ENCODE results near the gene ARRB2. TPM values are rescaled to one million over a fixed set of nuclear protein-coding genes. Genes with fewer than 3 reads are reported as not detected.

The ARRB2 gene
- total RNA-seq, 1 experiment from 2014 or later: 79.7 TPM

DNA sequence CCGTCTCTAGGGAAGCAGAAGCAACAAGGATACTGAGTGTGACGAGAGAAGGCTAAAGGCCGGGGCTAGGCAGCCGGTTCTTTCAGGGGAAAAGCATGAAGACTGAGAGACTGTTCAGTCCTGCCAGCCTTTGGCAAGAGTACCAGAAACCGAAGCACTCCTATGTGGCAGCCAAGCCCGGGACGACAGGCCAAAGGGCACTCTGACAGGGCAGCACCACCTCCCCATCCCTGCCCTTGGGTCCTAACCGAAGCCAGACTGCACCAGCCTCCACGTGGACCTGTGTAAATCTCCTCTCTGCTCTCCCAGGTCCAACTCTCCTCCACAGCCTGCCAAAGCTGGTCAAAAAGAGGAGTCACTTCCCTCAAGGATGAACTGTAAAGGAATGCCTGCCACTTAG, 45.4 kb upstream of the ARRB2 start:
- Histone ChIP-seq H3K9me2 (ENCODE audit: insufficient read depth) (no peaks in the 10 kb centered on the region), H3F3A (ENCODE audit: insufficient read depth, low read depth) (peaks cover 10% of the 10 kb centered on the region), H3K4me2 (no peak overlapping the region), H3K27ac (no peak overlapping the region), H3K4me3 (no peak overlapping the region), H3K27me3 (ENCODE audit: insufficient read depth, low read depth) (peaks cover 22% of the 10 kb centered on the region; the same call in 1 of the 2 replicates), H2AFZ (no peak overlapping the region), H3K9me3 (ENCODE audit: insufficient read depth, low read depth) (no peaks in the 10 kb centered on the region), H4K20me1 (ENCODE audit: insufficient read depth) (no peaks in the 10 kb centered on the region), H3K4me1 (replicated peaks; ENCODE audit: insufficient read depth) (no peaks in the 10 kb centered on the region), H3K36me3 (ENCODE audit: low read depth) (no peaks in the 10 kb centered on the region), H3K79me2 (ENCODE audit: low read depth) (no peaks in the 10 kb centered on the region)
- BruUV-seq (replicated peaks): no TSS peak
- intact Hi-C loops (cut with micrococcal nuclease; ENCODE audit: unreplicated experiment): no loop called here
- POLR2A ChIA-PET (ENCODE audit: unreplicated experiment): no interaction called here
- CTCF ChIA-PET: interaction anchor here (0.5 kb wide), 1 partner anchor 432 kb away, joined by 3 read pairs; no protein-coding TSS in a partner anchor
- DNase-seq: no peak
- TF ChIP-seq CTCF (conservative IDR thresholded peaks at IDR 0.05): no peak
- no peak for TF ChIP-seq EZH2 (IDR thresholded peaks at IDR 0.05; ENCODE audit: low read depth)

GRCh38 chr17:4666296-4666695, 44.1 kb upstream of the ARRB2 start:
- H3K27me3 ChIP-seq (ENCODE audit: insufficient read depth, low read depth): peaks cover 22% of the 10 kb centered on the region; the same call in 1 of the 2 replicates
- H3K4me1 ChIP-seq (replicated peaks; ENCODE audit: insufficient read depth): no peaks in the 10 kb centered on the region
- no peaks in the 10 kb centered on the region for H3K9me3 ChIP-seq (ENCODE audit: insufficient read depth, low read depth)
- H3K36me3 ChIP-seq (ENCODE audit: low read depth): no peaks in the 10 kb centered on the region
- no peak overlapping the region for H2AFZ ChIP-seq
- no peak overlapping the region for H3K27ac ChIP-seq
- CTCF ChIA-PET: interaction anchor here (0.6 kb wide), 1 partner anchor 190 kb away, joined by 4 read pairs; no protein-coding TSS in a partner anchor
- BruUV-seq (replicated peaks): no TSS peak
- H4K20me1 ChIP-seq (ENCODE audit: insufficient read depth): no peaks in the 10 kb centered on the region
- no peaks in the 10 kb centered on the region for H3K79me2 ChIP-seq (ENCODE audit: low read depth)
- H3K9me2 ChIP-seq (ENCODE audit: insufficient read depth): no peaks in the 10 kb centered on the region
- no peak overlapping the region for H3K4me2 ChIP-seq
- intact Hi-C loops (cut with micrococcal nuclease; ENCODE audit: unreplicated experiment): no loop called here
- peaks cover 20% of the 10 kb centered on the region for H3F3A ChIP-seq (ENCODE audit: insufficient read depth, low read depth)
- DNase-seq: no peak
- POLR2A ChIA-PET (ENCODE audit: unreplicated experiment): interaction anchor here (0.5 to 0.6 kb wide), 2 partner anchors 263 to 322 kb away, joined by 3 to 6 read pairs; no protein-coding TSS in a partner anchor
- no peak overlapping the region for H3K4me3 ChIP-seq
- no peak for TF ChIP-seq EZH2 (IDR thresholded peaks at IDR 0.05; ENCODE audit: low read depth)
- TF ChIP-seq CTCF (conservative IDR thresholded peaks at IDR 0.05): no peak

GRCh38 chr17:4667166-4667565, 43.3 kb upstream of the ARRB2 start:
- intact Hi-C loops (cut with micrococcal nuclease; ENCODE audit: unreplicated experiment): no loop called here
- H3K36me3 ChIP-seq (ENCODE audit: low read depth): no peaks in the 10 kb centered on the region; the same call in 1 of the 2 replicates

More at GRCh38 chr17:4667166-4667565, 43.3 kb upstream of the ARRB2 start:
- H3K4me3 ChIP-seq: no peak overlapping the region
- BruUV-seq (replicated peaks): no TSS peak
- no peaks in the 10 kb centered on the region for H3K79me2 ChIP-seq (ENCODE audit: low read depth)
- no peaks in the 10 kb centered on the region for H3K9me3 ChIP-seq (ENCODE audit: insufficient read depth, low read depth)
- DNase-seq: no peak
- H4K20me1 ChIP-seq (ENCODE audit: insufficient read depth): no peaks in the 10 kb centered on the region
- peaks cover 25% of the 10 kb centered on the region for H3F3A ChIP-seq (ENCODE audit: insufficient read depth, low read depth)
- H3K27me3 ChIP-seq (ENCODE audit: insufficient read depth, low read depth): peaks cover 22% of the 10 kb centered on the region; the same call in 1 of the 2 replicates
- ChIA-PET POLR2A (ENCODE audit: unreplicated experiment) (interaction anchor here (0.6 kb wide), 1 partner anchor 404 kb away, joined by 3 read pairs; no protein-coding TSS in a partner anchor), CTCF (interaction anchor here (0.6 to 1.0 kb wide), 2 partner anchors 16 to 51 kb away, joined by 3 to 12 read pairs; no protein-coding TSS in a partner anchor)
- no peak overlapping the region for H3K27ac ChIP-seq
- no peak overlapping the region for H3K4me2 ChIP-seq
- no peaks in the 10 kb centered on the region for H3K4me1 ChIP-seq (replicated peaks; ENCODE audit: insufficient read depth)
- H2AFZ ChIP-seq: no peak overlapping the region
- no peaks in the 10 kb centered on the region for H3K9me2 ChIP-seq (ENCODE audit: insufficient read depth)
- TF ChIP-seq EZH2 (IDR thresholded peaks at IDR 0.05; ENCODE audit: low read depth): no peak
- no peak for TF ChIP-seq CTCF (conservative IDR thresholded peaks at IDR 0.05)

Measured in PC-9 (cell line).